Stimulated activated CD4-positive, alpha-beta T cell treated with anti-CD3 and anti-CD28 coated beads, TNF-alpha, amount 100 ng/mL, for 24 hours (primary cell): Measurements from ENCODE around the gene HTR5A.
A peak's percentile ranks its signal among the peaks of the same experiment; 100 is the strongest.
"Not testable (repeated sequence)": the region's sequence is repeated elsewhere in the genome, so short reads cannot be mapped to it uniquely, and the experiment has no call there.

Experiments
- DNase-seq, 3 experiments: peaks; one replicate each; pipeline ENCODE4 v3.0.0-alpha.2; 2020; ENCODE audit warnings: low read depth in 3 of 3

Gene HTR5A

GRCh38 chr7:155069992-155070751 lies at the start of gene HTR5A:
Gene HTR5A, plus strand, starts transcription at chr7:155070324. Its CDS starts 576 bp downstream, at chr7:155070900.
- peak; percentile 49 to 78 (median 52) for DNase-seq

GRCh38 chr7:155020996-155021395 lies 49.1 kb upstream of the HTR5A start:
- DNase-seq = no peak

- no peak for DNase-seq
Measured at GRCh38 chr7:155021699-155022145, 48.4 kb upstream of the HTR5A start.

GRCh38 chr7:155027879-155028278 lies 42.2 kb upstream of the HTR5A start:
- no peak for DNase-seq

- no peak for DNase-seq
Measured at GRCh38 chr7:155032978-155033377, 37.1 kb upstream of the HTR5A start.

- not testable (repeated sequence) for DNase-seq
Measured at GRCh38 chr7:155034495-155034894, 35.6 kb upstream of the HTR5A start.

- DNase-seq = no peak
Measured at GRCh38 chr7:155038335-155038734, 31.8 kb upstream of the HTR5A start.

GRCh38 chr7:155043756-155044155 lies 26.4 kb upstream of the HTR5A start:
- no peak for DNase-seq

GRCh38 chr7:155048006-155048405 lies 22.1 kb upstream of the HTR5A start:
- no peak for DNase-seq

- no peak for DNase-seq
Measured at GRCh38 chr7:155051355-155051754, 18.8 kb upstream of the HTR5A start.

GRCh38 chr7:155053002-155053401 lies 17.1 kb upstream of the HTR5A start:
- no peak for DNase-seq

GRCh38 chr7:155054761-155055160 lies 15.4 kb upstream of the HTR5A start:
- no peak for DNase-seq

- DNase-seq = no peak
Measured at GRCh38 chr7:155057076-155057475, 13.0 kb upstream of the HTR5A start.

- no peak for DNase-seq
Measured at GRCh38 chr7:155058896-155059295, 11.2 kb upstream of the HTR5A start.

GRCh38 chr7:155059703-155060102 lies 10.4 kb upstream of the HTR5A start:
- no peak for DNase-seq

- no peak for DNase-seq
Measured at GRCh38 chr7:155062411-155062810, 7.7 kb upstream of the HTR5A start.

GRCh38 chr7:155064186-155064585 lies 5.9 kb upstream of the HTR5A start:
- DNase-seq = no peak

GRCh38 chr7:155066417-155066950 lies 3.6 kb upstream of the HTR5A start:
- DNase-seq = no peak

- no peak for DNase-seq
Measured at GRCh38 chr7:155071121-155071651, 1.1 kb downstream of the HTR5A start.

GRCh38 chr7:155071916-155072571 lies 1.9 kb downstream of the HTR5A start:
- no peak for DNase-seq

GRCh38 chr7:155073922-155074321 lies 3.8 kb downstream of the HTR5A start:
- no peak for DNase-seq

GRCh38 chr7:155084021-155084420 lies 13.9 kb downstream of the HTR5A start:
- no peak for DNase-seq

- no peak for DNase-seq
Measured at GRCh38 chr7:155084969-155085368, 14.8 kb downstream of the HTR5A start.
